ENCODE measurements around the gene GMCL2. TPM values are rescaled to one million over a fixed set of nuclear protein-coding genes. Genes with fewer than 3 reads are reported as not detected.

The GMCL2 gene
- total and polyA plus RNA-seq, 9 of the 15 experiments (the other 6 are each of a cell fraction or from before 2014, with no cell fraction given), result 0.04 TPM; not detected in 8

- FAIRE-seq (no peak), DNase-seq (ENCODE audit: extremely low read depth in 1 of 4, low spot score in 3 of 4) (no peak), ATAC-seq (no peak)
- no peak overlapping the region for H3K4me3 ChIP-seq
- ChIA-PET POLR2A (interaction anchor here (0.5 to 12.7 kb wide), 2 partner anchors 17 to 96 kb away, joined by 3 to 162 read pairs; partner anchors contain the start of gene PHYKPL), CTCF (ENCODE audit: low intra/inter-chr PET ratio) (no interaction called here)
- peaks cover 99% of the 10 kb centered on the region for H3K36me3 ChIP-seq (ENCODE audit: control insufficient read depth, insufficient read depth, low read length)
- peaks cover 10% of the 10 kb centered on the region for H3K9me1 ChIP-seq (ENCODE audit: control insufficient read depth, insufficient read depth, low read length)
- intact Hi-C loops (cut with micrococcal nuclease) (no loop called here), in situ Hi-C loops (cut with MboI) (no loop called here)
- peaks cover 48% of the 10 kb centered on the region for H3K79me2 ChIP-seq (ENCODE audit: control insufficient read depth, insufficient read depth, low read length)
- H4K20me1 ChIP-seq (replicated peaks; ENCODE audit: control insufficient read depth, insufficient read depth, low read length), result peaks cover 77% of the 10 kb centered on the region
- no peaks in the 10 kb centered on the region for H3K9me3 ChIP-seq (replicated peaks; ENCODE audit: control insufficient read depth, insufficient read depth, low read depth, low read length)
- TF ChIP-seq POLR2AphosphoS2 (IDR thresholded peaks at IDR 0.05; ENCODE audit: low read length) (peak; percentile 63; the same call in 1 of the 2 replicates), SIRT6 (IDR thresholded peaks at IDR 0.05; ENCODE audit: low read depth, low read length) (peak; percentile 44), POLR2A (conservative IDR thresholded peaks at IDR 0.05) (peak; percentile 20; the same call in 1 of the 2 replicates), ZNF780A (CRISPR knock-in tag; IDR thresholded peaks at IDR 0.05) (no peak), ZKSCAN3 (CRISPR knock-in tag; IDR thresholded peaks at IDR 0.05) (no peak), SUPT5H (IDR thresholded peaks at IDR 0.05) (peak; percentile 18; the same call in 1 of the 2 replicates), POLR2G (IDR thresholded peaks at IDR 0.05; ENCODE audit: low read depth, low read length) (peak; percentile 77), MBD2 (IDR thresholded peaks at IDR 0.05; ENCODE audit: borderline replicate concordance, low read depth) (no peak), RBM22 (IDR thresholded peaks at IDR 0.05; ENCODE audit: low read depth, low read length, poor library complexity, severe bottlenecking) (peak; percentile 52), RBM17 (IDR thresholded peaks at IDR 0.05; ENCODE audit: borderline replicate concordance, low read depth, low read length) (no peak), RBFOX2 (IDR thresholded peaks at IDR 0.05; ENCODE audit: low read depth, low read length) (peak; percentile 79), POLR2AphosphoS5 (IDR thresholded peaks at IDR 0.05; ENCODE audit: control insufficient read depth, insufficient read depth, low read depth, low read length) (peak; percentile 41; the same call in 1 of the 2 replicates)
- no TSS peak for BruUV-seq (replicated peaks)
- peak overlapping the region in 1 of 2 experiments; percentile 7; a peak in 1 of 4 replicates for H3K9ac ChIP-seq (ENCODE audit: insufficient read depth in 1 of 2, low read depth in 2 of 2, low read length in 2 of 2)
- no peaks in the 10 kb centered on the region for H3K27me3 ChIP-seq (ENCODE audit: control insufficient read depth in 2 of 2, insufficient read depth in 2 of 2, low read length in 2 of 2)
- no peak overlapping the region for H2AFZ ChIP-seq (ENCODE audit: low read depth, low read length)
- no peak overlapping the region for H3K4me2 ChIP-seq (ENCODE audit: insufficient read depth, low read length)
- peaks cover 21 to 22% of the 10 kb centered on the region in 2 experiments; a peak in 4 of 5 replicates for H3K4me1 ChIP-seq (replicated peaks in 1 of 2; ENCODE audit: control insufficient read depth in 2 of 2, insufficient read depth in 2 of 2, low read length in 2 of 2)
- no peak overlapping the region for H3K27ac ChIP-seq (ENCODE audit: extremely low read depth, low read depth, low read length)
- 94% methylated on average over 18 of the region's 18 CpGs for WGBS (ENCODE audit: insufficient coverage, low coverage, missing lambda C conversion rate)
Measured at GRCh38 chr5:178210073-178210535, 22.9 kb upstream of the GMCL2 start.

All from K562 (cell line).